Measurements from ENCODE around the gene WNT9B.

GRCh38 chr17:46859996-46860395 is 8.6 kb downstream of the WNT9B start:
- TF ChIP-seq POLR2A (IDR thresholded peaks at IDR 0.05) (no peak), CTCF (IDR thresholded peaks at IDR 0.05) (no peak)

Measured in uterus (tissue), 2 donors.